H1 (cell line): ENCODE measurements around the gene MOCS1. TPM values are rescaled to one million over a fixed set of nuclear protein-coding genes. Genes with fewer than 3 reads are reported as not detected.

Experiments
- CTCF ChIA-PET: fragments of 300-600 bp; sonication (Branson Sonifier 250); formaldehyde crosslinking; loops from one replicate; lab custom pipeline; 2021; ENCODE audit not compliant: partially characterized antibody; lab: Charles Lee
- POLR2A ChIA-PET: fragments of 300-600 bp; sonication (Branson Sonifier 250); formaldehyde crosslinking; loops from one replicate; lab custom pipeline; 2021; ENCODE audit warnings: inconsistent platforms; ENCODE audit not compliant: partially characterized antibody; lab: Charles Lee
- DNase-seq, 2 experiments: peaks; one replicate each; pipeline versions ENCODE4 v3.0.0 to v3.0.0-alpha.2; 2010 to 2022; ENCODE audit warnings: low spot score in 2 of 2, low read depth in 1 of 2, mixed read lengths in 1 of 2
- FAIRE-seq: peaks from 2 replicates; lab custom pipeline; 2011; peaks lifted over from hg19 to GRCh38; lab: Jason Lieb, UNC
- H2AFZ ChIP-seq: 2 replicates; pipeline ENCODE4 v1.8.1; 2012; ENCODE audit warnings: low read length, inconsistent platforms
- H2AK5ac ChIP-seq: 2 replicates; pipeline ENCODE4 v1.6.1; 2013; ENCODE audit warnings: low read depth, low read length
- H2BK120ac ChIP-seq: replicated peaks from 2 replicates; pipeline ENCODE3; 2013; ENCODE audit warnings: low read depth, low read length, inconsistent platforms
- H2BK12ac ChIP-seq: 2 replicates; pipeline ENCODE4 v1.6.1; 2013; ENCODE audit warnings: low read depth, low read length
- H2BK15ac ChIP-seq: 2 replicates; pipeline ENCODE4 v1.6.1; 2013; ENCODE audit warnings: low read length
- H2BK20ac ChIP-seq: 2 replicates; pipeline ENCODE4 v1.6.1; 2013; ENCODE audit warnings: low read length
- H2BK5ac ChIP-seq: 2 replicates; pipeline ENCODE4 v1.6.1; 2013; ENCODE audit warnings: low read depth, low read length
- H3K14ac ChIP-seq: 2 replicates; pipeline ENCODE4 v1.6.1; 2013; ENCODE audit warnings: inconsistent platforms; ENCODE audit not compliant: insufficient read length
- H3K18ac ChIP-seq: 2 replicates; pipeline ENCODE4 v1.6.1; 2013; ENCODE audit warnings: low read length; ENCODE audit errors: extremely low read depth
- H3K23ac ChIP-seq: 2 replicates; pipeline ENCODE4 v1.6.1; 2013; ENCODE audit warnings: inconsistent platforms; ENCODE audit not compliant: insufficient read length
- H3K23me2 ChIP-seq: 2 replicates; pipeline ENCODE4 v1.6.1; 2013; ENCODE audit warnings: low read depth, low read length
- H3K27ac ChIP-seq: 2 replicates; pipeline ENCODE4 v1.6.1; 2011; ENCODE audit warnings: low read depth, low read length, inconsistent platforms
- H3K27me3 ChIP-seq, 4 experiments: replicated peaks in 1 of 4; 1 replicate in 1 of 4; 2 replicates in 3 of 4; pipeline versions ENCODE4 v1.6.1 to v1.8.1; 2011 to 2013; ENCODE audit warnings: low read length in 3 of 4, mild to moderate bottlenecking in 3 of 4, inconsistent platforms in 2 of 4, mixed read lengths in 2 of 4, moderate library complexity in 1 of 4; ENCODE audit not compliant: control insufficient read depth in 3 of 4, insufficient read depth in 3 of 4; ENCODE audit errors: extremely low read depth in 1 of 4
- H3K36me3 ChIP-seq, 4 experiments: 2 replicates each; pipeline versions ENCODE4 v1.6.1 to v1.8.1; 2011 to 2013; ENCODE audit warnings: mild to moderate bottlenecking in 4 of 4, low read length in 3 of 4, moderate library complexity in 2 of 4, control low read depth in 1 of 4, inconsistent platforms in 1 of 4; ENCODE audit not compliant: insufficient read depth in 4 of 4, control insufficient read depth in 2 of 4
- H3K4ac ChIP-seq: replicated peaks from 2 replicates; pipeline ENCODE3; 2013; ENCODE audit warnings: low read length, low read depth, mixed read lengths, inconsistent platforms; ENCODE audit not compliant: insufficient read length
- H3K4me1 ChIP-seq, 4 experiments: replicated peaks in 1 of 4; 1 replicate in 1 of 4; 2 replicates in 3 of 4; pipeline versions ENCODE4 v1.6.1 to v1.8.1; 2011 to 2013; ENCODE audit warnings: low read length in 3 of 4, inconsistent platforms in 2 of 4, mixed read lengths in 1 of 4; ENCODE audit not compliant: insufficient read depth in 4 of 4, control insufficient read depth in 3 of 4
- H3K4me2 ChIP-seq, 2 experiments: 2 replicates each; pipeline versions ENCODE4 v1.6.1 to v1.8.1; 2011 to 2013; ENCODE audit warnings: low read depth in 2 of 2, low read length in 2 of 2, control low read depth in 1 of 2, inconsistent platforms in 1 of 2, mild to moderate bottlenecking in 1 of 2; ENCODE audit not compliant: insufficient read depth in 1 of 2
- H3K4me3 ChIP-seq, 4 experiments: fragments of 200-600, 300-600 bp in 1 of 4; sonication (generic), shearing (Covaris generic), sonication (Bioruptor Twin) in 1 of 4; 2 replicates each; pipeline versions ENCODE4 v1.5.1 to v1.8.1; 2011 to 2016; ENCODE audit warnings: low read length in 4 of 4, low read depth in 3 of 4, control low read depth in 2 of 4, inconsistent platforms in 2 of 4, mild to moderate bottlenecking in 2 of 4, mixed read lengths in 1 of 4, moderate library complexity in 1 of 4; ENCODE audit not compliant: insufficient read depth in 2 of 4; ENCODE audit errors: extremely low read depth in 1 of 4
- H3K56ac ChIP-seq: replicated peaks from 2 replicates; pipeline ENCODE3; 2013; ENCODE audit warnings: low read depth, mild to moderate bottlenecking, mixed read lengths, low read length, inconsistent platforms; ENCODE audit not compliant: insufficient read length
- H3K79me1 ChIP-seq: 2 replicates; pipeline ENCODE4 v1.6.1; 2013; ENCODE audit warnings: low read depth, low read length, control low read depth
- H3K79me2 ChIP-seq, 2 experiments: 2 replicates each; pipeline versions ENCODE4 v1.6.1 to v1.8.1; 2012 to 2013; ENCODE audit warnings: low read length in 2 of 2, mild to moderate bottlenecking in 2 of 2, inconsistent platforms in 1 of 2; ENCODE audit not compliant: insufficient read depth in 2 of 2, control insufficient read depth in 1 of 2
- H3K9ac ChIP-seq, 4 experiments: replicated peaks in 1 of 4; 1 replicate in 1 of 4; 2 replicates in 3 of 4; pipeline versions ENCODE4 v1.6.1 to v1.8.1; 2011 to 2013; ENCODE audit warnings: low read depth in 3 of 4, low read length in 3 of 4, control low read depth in 2 of 4, mild to moderate bottlenecking in 2 of 4, moderate library complexity in 2 of 4, inconsistent platforms in 1 of 4; ENCODE audit errors: extremely low read depth in 1 of 4
- H3K9me3 ChIP-seq, 2 experiments: 2 replicates each; pipeline versions ENCODE4 v1.6.1 to v1.8.1; 2012 to 2013; ENCODE audit warnings: mild to moderate bottlenecking in 2 of 2, moderate library complexity in 2 of 2, control low read depth in 1 of 2, inconsistent platforms in 1 of 2, low read depth in 1 of 2, low read length in 1 of 2, mixed read lengths in 1 of 2; ENCODE audit not compliant: insufficient read depth in 2 of 2
- H4K20me1 ChIP-seq, 2 experiments: replicated peaks in 1 of 2; 2 replicates each; pipeline versions ENCODE3 to v1.8.1; 2011 to 2013; ENCODE audit warnings: inconsistent platforms in 2 of 2, low read length in 2 of 2, mild to moderate bottlenecking in 1 of 2; ENCODE audit not compliant: insufficient read depth in 2 of 2, control insufficient read depth in 1 of 2
- H4K5ac ChIP-seq: 2 replicates; pipeline ENCODE4 v1.6.1; 2013; ENCODE audit warnings: low read length, low read depth, mixed read lengths, inconsistent platforms; ENCODE audit not compliant: insufficient read length
- H4K8ac ChIP-seq: 2 replicates; pipeline ENCODE4 v1.8.0; 2013; ENCODE audit warnings: mild to moderate bottlenecking, moderate library complexity, low read length, inconsistent platforms; ENCODE audit not compliant: insufficient read depth; ENCODE audit errors: extremely low read depth
- H4K91ac ChIP-seq: replicated peaks from 2 replicates; pipeline ENCODE3; 2013; ENCODE audit warnings: low read length, mixed read lengths, inconsistent platforms; ENCODE audit not compliant: insufficient read length
- CHD2 ChIP-seq: IDR thresholded peaks from 2 replicates; pipeline ENCODE4 v1.6.1; 2012; ENCODE audit warnings: low read length, improper control_type of control experiment
- JUND ChIP-seq: IDR thresholded peaks from 2 replicates; pipeline ENCODE4 v1.6.1; 2011; ENCODE audit warnings: mild to moderate bottlenecking, improper control_type of control experiment, low read length
- SIN3A ChIP-seq, 2 experiments: IDR thresholded peaks in 1 of 2; conservative IDR thresholded peaks in 1 of 2; 2 replicates each; pipeline ENCODE4 v1.6.1; 2011 to 2012; ENCODE audit warnings: low read length in 2 of 2, improper control_type of control experiment in 1 of 2, low read depth in 1 of 2, mild to moderate bottlenecking in 1 of 2
- SP2 ChIP-seq: IDR thresholded peaks from 2 replicates; pipeline ENCODE4 v1.6.1; 2012; ENCODE audit warnings: mild to moderate bottlenecking, low read length, inconsistent platforms
- WGBS, 2 experiments: shearing (Covaris generic) in 1 of 2; methylation state at CpG; one replicate each; pipeline versions ENCODE4 v1.1.6 to v1.1.7; 2013 to 2015; ENCODE audit warnings: low lambda C conversion rate in 2 of 2, mixed read lengths in 2 of 2, inconsistent platforms in 1 of 2, low coverage in 1 of 2, missing lambda C conversion rate in 1 of 2; ENCODE audit not compliant: insufficient replicate concordance in 2 of 2, insufficient coverage in 1 of 2, insufficient read length in 1 of 2; ENCODE audit errors: extremely low coverage in 1 of 2, missing lambda C conversion rate in 1 of 2; 5-methylcytosine and 5-hydroxymethylcytosine counted together
- polyA plus RNA-seq, 7 experiments: library from polyadenylated mRNA; depleted of rRNA in 3 of 7; stranded (reverse) in 5 of 7; unstranded in 2 of 7; fragments of >200 nt in 5 of 7; fragments of 200-250 nt in 2 of 7; gene quantifications; 1 replicate in 5 of 7; 2 replicates in 1 of 7; 4 replicates in 1 of 7; pipeline versions ENCODE4 v1.2.1 to v1.2.3, GENCODE V29; 2011 to 2013; ENCODE audit warnings: missing spikeins in 2 of 7, mixed read lengths in 2 of 7
- total RNA-seq: library from RNA; stranded (reverse); fragmentation: NEBNext Ultra II Directional; extraction: Animal tissue kit (Norgen Biotek cat#: 25700); gene quantifications from 2 replicates; pipeline ENCODE4 v1.2.1, GENCODE V29; 2021

The MOCS1 gene
- total and polyA plus RNA-seq, 2 of the 8 experiments (the other 6 are each of a cell fraction or from before 2014, with no cell fraction given) = 13.4 to 19.7 TPM

DNA sequence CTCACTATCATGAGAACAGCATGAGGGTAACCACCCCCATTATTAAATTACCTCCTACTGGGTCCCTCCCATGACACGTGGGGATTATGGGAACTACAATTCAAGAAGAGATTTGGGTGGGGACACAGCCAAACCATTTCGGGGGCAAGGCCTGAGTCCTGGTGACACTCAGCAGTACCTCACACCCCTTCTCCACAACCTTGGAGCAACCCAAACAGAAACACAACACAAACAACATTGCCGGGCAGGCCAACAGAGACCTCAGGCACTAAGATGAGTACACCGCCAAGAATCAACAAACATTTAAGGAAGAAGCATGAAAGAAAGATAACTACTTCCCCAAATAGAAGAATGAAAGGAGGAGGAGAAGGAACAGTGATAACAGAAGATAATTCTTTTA lies 16.9 kb downstream of the MOCS1 start:
- no peak overlapping the region for H2BK5ac ChIP-seq
- TF ChIP-seq JUND (no peak), SIN3A (conservative IDR thresholded peaks at IDR 0.05 in 1 of 2, IDR thresholded peaks at IDR 0.05 in 1 of 2; ENCODE audit: low read depth in 1 of 2, low read length in 2 of 2) (no peak), CHD2 (no peak), SP2 (no peak)
- TF ChIP-seq, all 59 proteins: peak for 0
- Histone ChIP-seq H3K4me2 (no peak overlapping the region), H3K56ac (no peak overlapping the region), H2BK20ac (no peak overlapping the region), H4K91ac (no peak overlapping the region), H3K4me3 (no peak overlapping the region), H2BK12ac (no peak overlapping the region), H2AK5ac (no peak overlapping the region), H3K27ac (no peak overlapping the region), H2BK120ac (no peak overlapping the region), H3K79me2 (no peaks in the 10 kb centered on the region; a peak in 1 of 4 replicates), H3K9me3 (no peaks in the 10 kb centered on the region), H4K5ac (no peak overlapping the region), H3K18ac (no peak overlapping the region), H3K14ac (no peak overlapping the region), H3K23me2 (no peaks in the 10 kb centered on the region), H3K9ac (no peak overlapping the region), H3K36me3 (peaks cover 0 to 4% (median 1%) of the 10 kb centered on the region in 4 experiments; a peak in 2 of 8 replicates), H3K27me3 (no peaks in the 10 kb centered on the region), H4K8ac (no peak overlapping the region), H3K4me1 (no peaks in the 10 kb centered on the region), H4K20me1 (no peaks in the 10 kb centered on the region), H2AFZ (no peak overlapping the region), H2BK15ac (no peak overlapping the region), H3K79me1 (no peaks in the 10 kb centered on the region), H3K23ac (no peak overlapping the region), H3K4ac (no peak overlapping the region)
- no peak for DNase-seq
- POLR2A ChIA-PET = no interaction called here
- no peak for FAIRE-seq
- CTCF ChIA-PET = interaction anchor here (1.2 to 2.5 kb wide), 2 partner anchors 51 to 555 kb away, joined by 3 to 16 read pairs; no protein-coding TSS in a partner anchor
- WGBS, 2 experiments = 79% methylated on average over 4 of the region's 4 CpGs; no CpG with 5 or more reads in 1 of the 2 experiments
